Adrenal gland (tissue), 5 donors: ENCODE data around the gene KDM2B.
"Not testable (repeated sequence)": the region's sequence is repeated elsewhere in the genome, so short reads cannot be mapped to it uniquely, and the experiment has no call there.

ENCODE experiments used
- POLR2A ChIP-seq, 2 donors: fragments of 450-650 bp; IDR thresholded peaks; one replicate each; pipeline ENCODE4 v1.6.1; 2017; ENCODE audit warnings: antibody characterized with exemption in 2 of 2, mild to moderate bottlenecking in 2 of 2, moderate library complexity in 1 of 2
- TF ChIP-seq, protein P1 (sequence below), 6 experiments: fragments of 450-650 bp in 4 of 6; fragments of 200-600 bp in 2 of 6; sonication (generic) in 1 of 6; IDR thresholded peaks; 1 replicate in 5 of 6; 2 replicates in 1 of 6; pipeline versions ENCODE4 v1.5.1 to v1.8.0; 2016 to 2021; ENCODE audit warnings: antibody characterized with exemption in 6 of 6, mild to moderate bottlenecking in 2 of 6, moderate library complexity in 1 of 6
- donor health status: DM: no; HTN: no; CAD: no.

DNA sequence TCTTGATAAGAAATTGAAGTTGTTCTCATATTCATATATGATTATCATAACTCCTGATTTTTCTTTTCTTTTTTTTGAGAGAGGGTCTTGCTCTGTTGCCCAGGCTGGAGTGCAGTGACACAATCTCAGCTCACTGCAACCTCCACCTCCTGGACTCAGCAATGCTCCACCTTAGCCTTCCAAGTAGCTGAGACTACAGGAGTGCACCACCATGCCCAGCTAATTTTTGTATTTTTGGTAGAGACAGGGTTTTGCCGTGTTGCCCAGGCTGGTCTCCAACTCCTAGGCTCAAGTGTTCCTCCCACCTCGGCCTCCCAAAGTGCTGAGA lies 2.5 kb upstream of the KDM2B start:
- TF ChIP-seq, protein P1, sequence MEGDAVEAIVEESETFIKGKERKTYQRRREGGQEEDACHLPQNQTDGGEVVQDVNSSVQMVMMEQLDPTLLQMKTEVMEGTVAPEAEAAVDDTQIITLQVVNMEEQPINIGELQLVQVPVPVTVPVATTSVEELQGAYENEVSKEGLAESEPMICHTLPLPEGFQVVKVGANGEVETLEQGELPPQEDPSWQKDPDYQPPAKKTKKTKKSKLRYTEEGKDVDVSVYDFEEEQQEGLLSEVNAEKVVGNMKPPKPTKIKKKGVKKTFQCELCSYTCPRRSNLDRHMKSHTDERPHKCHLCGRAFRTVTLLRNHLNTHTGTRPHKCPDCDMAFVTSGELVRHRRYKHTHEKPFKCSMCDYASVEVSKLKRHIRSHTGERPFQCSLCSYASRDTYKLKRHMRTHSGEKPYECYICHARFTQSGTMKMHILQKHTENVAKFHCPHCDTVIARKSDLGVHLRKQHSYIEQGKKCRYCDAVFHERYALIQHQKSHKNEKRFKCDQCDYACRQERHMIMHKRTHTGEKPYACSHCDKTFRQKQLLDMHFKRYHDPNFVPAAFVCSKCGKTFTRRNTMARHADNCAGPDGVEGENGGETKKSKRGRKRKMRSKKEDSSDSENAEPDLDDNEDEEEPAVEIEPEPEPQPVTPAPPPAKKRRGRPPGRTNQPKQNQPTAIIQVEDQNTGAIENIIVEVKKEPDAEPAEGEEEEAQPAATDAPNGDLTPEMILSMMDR (IDR thresholded peaks at IDR 0.05): not testable (repeated sequence)
- not testable (repeated sequence) for TF ChIP-seq POLR2A (IDR thresholded peaks at IDR 0.05)
